Measurements from ENCODE around the gene SOBP.

The SOBP gene

GRCh38 chr6:107606407-107606806, 116.5 kb downstream of the SOBP start:
- TF ChIP-seq, protein P1, sequence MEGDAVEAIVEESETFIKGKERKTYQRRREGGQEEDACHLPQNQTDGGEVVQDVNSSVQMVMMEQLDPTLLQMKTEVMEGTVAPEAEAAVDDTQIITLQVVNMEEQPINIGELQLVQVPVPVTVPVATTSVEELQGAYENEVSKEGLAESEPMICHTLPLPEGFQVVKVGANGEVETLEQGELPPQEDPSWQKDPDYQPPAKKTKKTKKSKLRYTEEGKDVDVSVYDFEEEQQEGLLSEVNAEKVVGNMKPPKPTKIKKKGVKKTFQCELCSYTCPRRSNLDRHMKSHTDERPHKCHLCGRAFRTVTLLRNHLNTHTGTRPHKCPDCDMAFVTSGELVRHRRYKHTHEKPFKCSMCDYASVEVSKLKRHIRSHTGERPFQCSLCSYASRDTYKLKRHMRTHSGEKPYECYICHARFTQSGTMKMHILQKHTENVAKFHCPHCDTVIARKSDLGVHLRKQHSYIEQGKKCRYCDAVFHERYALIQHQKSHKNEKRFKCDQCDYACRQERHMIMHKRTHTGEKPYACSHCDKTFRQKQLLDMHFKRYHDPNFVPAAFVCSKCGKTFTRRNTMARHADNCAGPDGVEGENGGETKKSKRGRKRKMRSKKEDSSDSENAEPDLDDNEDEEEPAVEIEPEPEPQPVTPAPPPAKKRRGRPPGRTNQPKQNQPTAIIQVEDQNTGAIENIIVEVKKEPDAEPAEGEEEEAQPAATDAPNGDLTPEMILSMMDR (IDR thresholded peaks at IDR 0.05): no peak
- Mint-ChIP-seq H3K4me3 (no peak overlapping the region), H3K9me3 (no peaks in the 10 kb centered on the region), H3K36me3 (ENCODE audit: low read depth) (peaks cover 38% of the 10 kb centered on the region), H3K27ac (no peak overlapping the region), H3K27me3 (ENCODE audit: low read depth, poor library complexity) (peaks cover 3% of the 10 kb centered on the region), H3K4me1 (peaks cover 91% of the 10 kb centered on the region)
- DNase-seq: no peak

DNA sequence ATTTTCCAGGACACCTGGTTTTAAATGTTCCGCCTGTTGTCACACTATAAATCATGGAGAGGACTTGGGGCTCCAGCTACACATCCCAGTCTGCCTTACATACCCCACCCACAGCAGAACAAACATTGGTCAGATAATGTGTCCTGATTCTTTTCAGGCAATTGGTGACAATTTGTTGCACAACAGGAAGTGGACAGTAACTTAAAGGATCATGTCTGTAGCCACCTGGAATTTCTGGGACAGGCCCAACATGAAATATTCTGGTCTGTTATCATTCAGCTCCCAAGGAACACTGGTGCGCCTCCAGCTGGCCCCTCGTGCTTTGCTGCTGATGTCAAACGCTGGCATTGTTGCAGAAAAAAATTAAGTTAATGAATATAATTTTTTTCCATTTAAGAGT, 117.2 kb downstream of the SOBP start:
- no peaks in the 10 kb centered on the region for H3K9me3 Mint-ChIP-seq
- H3K27ac Mint-ChIP-seq: peak overlapping the region; percentile 32
- H3K4me3 Mint-ChIP-seq: peak overlapping the region; percentile 11
- DNase-seq: no peak
- H3K36me3 Mint-ChIP-seq (ENCODE audit: low read depth): peaks cover 45% of the 10 kb centered on the region
- H3K4me1 Mint-ChIP-seq: peaks cover 91% of the 10 kb centered on the region
- TF ChIP-seq, protein P1 (IDR thresholded peaks at IDR 0.05): no peak
- H3K27me3 Mint-ChIP-seq (ENCODE audit: low read depth, poor library complexity): peaks cover 3% of the 10 kb centered on the region

GRCh38 chr6:107611094-107611810, 121.3 kb downstream of the SOBP start:
- H3K9me3 Mint-ChIP-seq: no peaks in the 10 kb centered on the region
- H3K4me1 Mint-ChIP-seq: peaks cover 90% of the 10 kb centered on the region
- H3K36me3 Mint-ChIP-seq (ENCODE audit: low read depth): peaks cover 59% of the 10 kb centered on the region
- TF ChIP-seq, protein P1 (IDR thresholded peaks at IDR 0.05): no peak
- no peak overlapping the region for H3K4me3 Mint-ChIP-seq
- H3K27ac Mint-ChIP-seq: peak overlapping the region; percentile 84
- peaks cover 3% of the 10 kb centered on the region for H3K27me3 Mint-ChIP-seq (ENCODE audit: low read depth, poor library complexity)
- DNase-seq: no peak

DNA sequence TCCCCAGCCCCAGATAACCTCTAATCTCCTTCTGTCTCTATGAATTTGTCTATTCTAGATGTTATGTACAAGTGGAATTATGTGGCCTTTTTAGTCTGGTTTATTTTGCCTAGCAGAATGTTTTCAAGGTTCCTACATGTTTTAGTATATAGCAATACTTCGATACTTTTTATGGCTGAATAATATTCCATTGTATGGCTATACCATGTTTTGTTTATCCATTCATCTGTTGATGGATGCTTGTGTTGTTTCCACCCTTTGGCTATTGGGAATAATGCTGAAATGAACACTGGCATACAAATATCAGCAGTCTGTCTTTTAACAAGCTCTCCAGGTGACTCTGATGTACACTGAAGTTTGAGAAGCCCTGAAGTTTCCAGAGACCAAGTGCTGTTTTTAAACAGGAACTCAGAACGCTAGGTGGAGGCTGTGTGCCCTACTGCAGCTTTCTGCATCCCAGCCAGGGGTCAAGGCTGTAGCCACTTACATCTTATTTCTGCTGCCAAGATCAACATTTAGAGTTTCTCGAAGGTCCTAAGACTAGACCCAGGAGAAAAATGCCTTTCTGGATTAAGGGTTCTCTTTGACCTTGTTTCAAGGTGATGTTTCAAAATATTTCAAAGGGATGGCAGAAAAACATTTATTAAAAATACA, 123.0 kb downstream of the SOBP start:
- Mint-ChIP-seq H3K36me3 (ENCODE audit: low read depth) (peaks cover 54% of the 10 kb centered on the region), H3K4me3 (no peak overlapping the region), H3K27ac (peak overlapping the region; percentile 18), H3K9me3 (no peaks in the 10 kb centered on the region), H3K27me3 (ENCODE audit: low read depth, poor library complexity) (peaks cover 3% of the 10 kb centered on the region), H3K4me1 (peaks cover 86% of the 10 kb centered on the region)
- DNase-seq: no peak
- TF ChIP-seq, protein P1 (IDR thresholded peaks at IDR 0.05): no peak

DNA sequence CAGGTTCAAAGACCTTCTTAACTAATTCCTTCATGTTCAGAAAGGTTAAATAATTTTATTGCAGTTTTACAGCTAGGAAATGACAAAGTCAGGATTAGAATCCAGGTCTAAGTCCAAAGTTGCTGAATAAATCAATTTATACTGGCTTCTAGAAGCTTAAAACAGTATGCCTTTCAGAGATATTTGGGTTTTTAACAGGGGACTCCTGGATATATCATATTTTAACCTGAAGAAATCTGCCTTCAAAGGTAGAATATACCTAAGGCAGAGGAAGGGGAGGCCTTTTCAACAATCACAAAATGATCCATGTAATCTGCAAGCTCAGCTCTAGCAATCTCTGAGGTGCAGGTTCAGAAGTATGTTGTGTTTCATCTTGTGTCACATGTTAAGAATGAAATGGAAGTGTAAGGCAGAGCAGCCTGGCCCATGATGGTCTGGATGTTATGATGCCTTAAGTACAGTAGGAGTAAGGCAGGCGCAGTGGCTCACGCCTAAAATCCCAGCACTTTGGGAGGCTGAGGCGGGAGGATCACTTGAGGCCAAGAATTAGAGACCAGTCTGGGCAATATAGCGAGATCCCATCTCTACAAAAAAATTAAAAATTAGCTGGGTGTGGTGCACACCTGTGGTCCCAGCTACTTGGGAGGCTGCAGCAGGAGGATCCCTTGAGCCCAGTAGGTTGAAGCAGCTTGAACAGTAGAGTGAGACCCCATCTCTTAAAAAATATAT, 123.9 kb downstream of the SOBP start:
- Mint-ChIP-seq H3K9me3 (no peaks in the 10 kb centered on the region), H3K27me3 (ENCODE audit: low read depth, poor library complexity) (peaks cover 3% of the 10 kb centered on the region), H3K4me1 (peaks cover 82% of the 10 kb centered on the region), H3K36me3 (ENCODE audit: low read depth) (peaks cover 48% of the 10 kb centered on the region), H3K4me3 (no peak overlapping the region), H3K27ac (no peak overlapping the region)
- TF ChIP-seq, protein P1 (IDR thresholded peaks at IDR 0.05): no peak
- no peak for DNase-seq

All from nephron progenitor cell (in vitro differentiated cells).